ENCODE results near the gene AP1S1. TPM values are rescaled to one million over a fixed set of nuclear protein-coding genes. Genes with fewer than 3 reads are reported as not detected.
"Not testable (repeated sequence)": the region's sequence is repeated elsewhere in the genome, so short reads cannot be mapped to it uniquely, and the experiment has no call there.

Gene AP1S1
- total RNA-seq, 1 donor from 2014 or later: 60.4 TPM

GRCh38 chr7:101125989-101126650 lies 28.2 kb upstream of the AP1S1 start:
- peak; percentile 68 for ATAC-seq

GRCh38 chr7:101126651-101127459 lies 27.4 kb upstream of the AP1S1 start, which contains the start of gene SERPINE1:
SERPINE1 (plus strand) TSS chr7:101127104; CDS start chr7:101128394, 1,290 bp downstream.
- ATAC-seq: peak; percentile 95

GRCh38 chr7:101127460-101128039 lies 26.7 kb upstream of the AP1S1 start:
- ATAC-seq: no peak

- no peak for ATAC-seq
Observed at GRCh38 chr7:101128040-101128834, 26.0 kb upstream of the AP1S1 start.

- ATAC-seq: no peak
Observed at GRCh38 chr7:101129603-101130117, 24.6 kb upstream of the AP1S1 start.

GRCh38 chr7:101132626-101133600 lies 21.4 kb upstream of the AP1S1 start:
- ATAC-seq: not testable (repeated sequence)

GRCh38 chr7:101133621-101134398 lies 20.5 kb upstream of the AP1S1 start:
- no peak for ATAC-seq

GRCh38 chr7:101134399-101134980 lies 19.8 kb upstream of the AP1S1 start:
- no peak for ATAC-seq

- no peak for ATAC-seq
Observed at GRCh38 chr7:101137651-101138212, 16.5 kb upstream of the AP1S1 start.

GRCh38 chr7:101138213-101138870 lies 15.9 kb upstream of the AP1S1 start:
- ATAC-seq: peak; percentile 90

- ATAC-seq: no peak
Observed at GRCh38 chr7:101140339-101140699, 14.0 kb upstream of the AP1S1 start.

GRCh38 chr7:101140746-101141382 lies 13.4 kb upstream of the AP1S1 start:
- ATAC-seq: peak; percentile 24

GRCh38 chr7:101151908-101152651 lies 2.2 kb upstream of the AP1S1 start:
- ATAC-seq: no peak

- peak; percentile 58 for ATAC-seq
Observed at GRCh38 chr7:101154693-101155102, 422 bp downstream of the AP1S1 start.

- ATAC-seq: no peak
Observed at GRCh38 chr7:101155303-101155702, 1.0 kb downstream of the AP1S1 start.

GRCh38 chr7:101156277-101156676 lies 2.0 kb downstream of the AP1S1 start:
- ATAC-seq: no peak

- ATAC-seq: peak; percentile 56
Observed at GRCh38 chr7:101156866-101157589, 2.8 kb downstream of the AP1S1 start.
